GM21381 (cell line): ENCODE data around the gene LRP2.
A peak's percentile ranks its signal among the peaks of the same experiment; 100 is the strongest.
"Not testable (repeated sequence)": the region's sequence is repeated elsewhere in the genome, so short reads cannot be mapped to it uniquely, and the experiment has no call there.

ENCODE experiments used
- ATAC-seq: cut with Tn5 transposase; IDR thresholded peaks from one replicate; pipeline ENCODE4 v1.9.1; 2021; ENCODE audit warnings: mild to moderate bottlenecking, moderate library complexity; ENCODE audit not compliant: unreplicated experiment

Gene LRP2

DNA sequence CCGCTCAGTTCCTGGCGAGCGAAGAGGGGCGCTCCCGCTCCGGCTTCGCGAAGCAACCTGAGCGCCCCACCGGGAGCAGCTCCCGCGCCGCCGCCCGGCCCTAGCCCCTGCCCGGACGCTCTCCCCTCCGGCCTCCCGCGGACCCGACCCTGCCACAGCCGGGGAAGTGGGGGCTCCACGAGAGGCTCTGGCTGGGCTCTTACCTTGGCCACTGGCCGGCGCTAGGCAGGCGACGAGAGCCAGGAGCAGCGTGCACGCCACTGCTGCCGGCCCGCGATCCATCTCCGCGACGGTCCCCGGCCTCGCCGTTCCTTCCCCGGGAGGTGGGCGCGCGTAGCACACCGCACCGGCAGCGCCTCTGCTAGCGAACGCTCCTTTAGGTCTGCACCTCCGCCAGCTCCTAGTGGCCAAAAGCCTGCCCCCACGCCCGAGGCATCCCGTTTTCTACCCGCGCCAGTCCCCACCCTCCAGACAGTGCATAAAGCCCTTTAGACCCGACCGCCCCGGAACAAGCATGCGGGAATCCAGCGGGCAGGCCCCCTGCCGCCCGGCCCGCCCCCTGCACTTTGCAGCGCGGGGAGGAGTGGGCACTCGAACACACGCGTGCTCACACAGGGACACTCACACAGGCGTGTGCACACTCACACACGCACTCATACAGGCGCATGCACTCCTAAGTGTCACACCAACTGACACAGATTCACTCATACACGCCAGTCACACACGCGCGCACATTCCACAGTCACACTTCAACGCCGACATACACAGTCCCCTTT is at the start of gene LRP2:
TSS of gene LRP2 (minus strand) at position 417 of the 776 bp plus-strand sequence. CDS start at position 282, 135 bp downstream.
- no peak for ATAC-seq

DNA sequence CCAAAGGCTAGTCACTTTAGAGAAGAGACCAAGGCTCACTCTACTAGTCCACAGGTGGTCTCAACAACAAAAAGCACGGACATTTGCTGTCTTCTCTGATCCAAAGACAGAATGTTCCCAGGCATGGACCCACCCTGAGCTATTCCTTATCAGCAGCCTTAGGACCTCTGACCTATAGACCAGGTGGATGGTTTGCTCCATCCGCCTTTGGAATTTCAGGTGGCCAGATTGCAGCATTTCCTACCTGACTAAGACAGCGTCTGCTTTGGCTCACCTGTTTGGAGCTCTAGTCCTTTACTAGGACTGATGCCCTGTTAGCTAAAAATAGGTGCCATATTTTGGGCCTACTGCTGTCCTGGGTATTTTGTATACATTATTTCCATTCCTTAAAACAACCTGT is 44.6 kb upstream of the LRP2 start:
- ATAC-seq, result no peak

DNA sequence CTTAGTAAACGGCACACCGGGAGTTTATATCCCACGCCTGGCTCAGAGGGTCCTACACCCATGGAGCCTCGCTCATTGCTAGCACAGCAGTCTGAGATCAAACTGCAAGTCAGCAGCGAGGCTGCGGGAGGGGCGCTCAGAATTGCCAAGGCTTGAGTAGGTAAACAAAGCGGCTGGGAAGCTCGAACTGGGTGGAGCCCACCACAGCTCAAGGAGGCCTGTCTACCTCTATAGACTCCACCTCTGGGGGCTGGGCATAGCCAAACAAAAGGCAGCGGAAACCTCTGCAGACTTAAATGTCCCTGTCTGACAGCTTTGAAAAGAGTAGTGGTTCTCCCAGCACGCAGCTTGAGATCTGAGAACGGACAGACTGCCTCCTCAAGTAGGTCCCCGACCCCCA is 37.2 kb upstream of the LRP2 start:
- ATAC-seq, result not testable (repeated sequence)

DNA sequence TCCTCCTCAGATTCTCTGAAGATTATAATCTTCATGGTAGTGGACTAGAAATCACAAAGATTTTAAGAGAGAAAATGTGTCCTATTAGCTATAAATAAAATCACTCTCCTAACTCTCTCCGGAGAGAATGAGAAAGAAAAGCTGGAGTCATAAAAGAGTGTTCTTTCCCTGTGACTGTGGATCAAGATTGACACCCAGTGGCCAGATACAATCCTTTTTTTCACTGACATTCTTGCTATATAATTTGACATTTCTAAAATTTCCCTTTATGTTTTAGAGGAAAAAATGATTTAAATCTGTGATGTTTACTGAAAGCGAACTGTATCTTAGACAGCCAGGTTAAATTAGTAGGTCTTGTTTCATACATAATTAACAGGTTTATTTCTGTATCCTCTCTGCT is 35.4 kb upstream of the LRP2 start:
- no peak for ATAC-seq

DNA sequence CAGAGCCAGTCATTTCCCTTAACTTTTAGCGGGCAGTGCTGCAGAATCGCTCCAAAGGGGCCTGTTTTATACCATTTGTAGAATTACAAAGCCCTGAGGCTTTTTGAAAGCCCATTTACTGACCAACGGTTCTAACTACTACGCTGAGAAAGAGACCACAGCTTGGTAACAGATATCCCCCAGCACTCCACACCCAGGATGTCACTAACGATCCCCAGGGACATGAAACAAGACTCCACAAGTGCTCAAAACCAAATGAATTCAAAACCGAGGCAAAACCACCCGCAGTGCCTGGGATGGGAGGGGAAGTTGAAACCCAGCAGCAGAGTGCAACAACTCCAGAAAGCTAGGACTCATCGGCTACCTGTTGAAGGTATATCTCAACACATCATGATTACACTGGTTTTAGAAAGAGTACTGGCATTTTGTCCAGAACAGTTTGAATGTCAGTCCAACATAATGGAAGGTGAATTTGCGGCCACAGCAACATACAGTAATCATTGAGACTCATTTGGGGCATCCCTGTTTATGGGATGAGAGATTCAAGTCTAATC is 33.6 kb upstream of the LRP2 start:
- ATAC-seq, result no peak

DNA sequence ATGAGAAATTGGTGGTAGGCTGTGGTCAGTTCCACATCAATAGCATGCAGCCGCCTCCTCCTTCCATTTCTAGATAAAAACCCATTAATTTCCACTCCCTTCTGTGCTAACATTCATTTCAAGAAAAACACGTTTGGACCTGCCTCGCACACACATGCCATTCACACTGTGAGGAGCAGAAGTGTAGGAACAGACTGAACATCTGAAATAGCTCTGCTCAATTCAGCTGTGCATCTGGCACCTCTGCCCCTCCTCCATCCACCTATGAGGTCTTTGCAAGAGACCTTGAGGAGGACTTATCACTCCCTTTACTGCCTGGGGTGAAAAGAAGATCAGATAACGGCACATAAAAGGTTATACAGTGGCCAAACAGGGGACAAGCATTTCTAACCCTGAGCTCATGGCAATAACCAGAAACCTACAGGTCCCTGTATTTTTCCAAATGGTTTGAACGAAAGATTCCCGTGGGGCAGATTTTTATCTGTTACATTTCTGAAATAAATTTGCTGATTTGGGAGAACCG is 30.8 kb upstream of the LRP2 start:
- ATAC-seq, result no peak

DNA sequence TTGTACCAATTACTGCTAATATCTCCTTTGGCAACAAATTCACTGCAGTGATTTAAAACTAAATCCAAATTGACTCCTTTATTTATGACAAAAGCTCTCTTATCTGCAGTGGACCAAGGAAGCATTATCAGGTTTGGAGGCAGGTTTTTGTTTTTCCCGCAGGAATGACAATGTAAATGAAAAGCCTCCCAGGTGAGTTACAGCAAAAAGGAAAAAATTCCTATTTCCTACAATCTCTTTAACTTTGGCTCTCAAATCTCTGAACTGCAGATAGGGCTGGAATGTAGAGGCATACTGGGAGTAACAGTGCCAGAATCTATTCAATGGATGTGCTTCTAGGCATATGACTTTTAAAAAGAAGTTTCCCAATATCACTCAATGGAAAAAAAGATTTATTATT is 28.9 kb upstream of the LRP2 start:
- ATAC-seq, result no peak

DNA sequence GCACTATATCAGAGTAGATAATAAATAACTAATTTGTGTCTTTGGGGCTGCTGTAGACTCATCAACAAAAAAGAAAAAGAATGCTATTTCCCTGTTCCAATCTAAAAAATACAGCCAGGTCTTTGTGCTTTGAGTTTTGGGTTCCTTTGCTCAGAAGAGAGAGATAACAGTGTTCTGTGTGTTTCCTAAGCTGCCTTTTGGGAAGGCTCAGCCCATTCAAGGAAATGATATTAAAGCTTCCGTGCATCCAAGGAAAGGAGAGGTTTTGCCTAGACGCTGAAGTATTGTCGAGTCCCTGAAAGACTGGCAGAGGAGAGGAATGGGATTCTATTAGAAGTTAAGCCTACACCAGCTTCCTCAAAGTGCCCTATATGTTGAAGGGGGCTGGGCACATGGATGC is 25.8 kb upstream of the LRP2 start:
- ATAC-seq, result no peak

DNA sequence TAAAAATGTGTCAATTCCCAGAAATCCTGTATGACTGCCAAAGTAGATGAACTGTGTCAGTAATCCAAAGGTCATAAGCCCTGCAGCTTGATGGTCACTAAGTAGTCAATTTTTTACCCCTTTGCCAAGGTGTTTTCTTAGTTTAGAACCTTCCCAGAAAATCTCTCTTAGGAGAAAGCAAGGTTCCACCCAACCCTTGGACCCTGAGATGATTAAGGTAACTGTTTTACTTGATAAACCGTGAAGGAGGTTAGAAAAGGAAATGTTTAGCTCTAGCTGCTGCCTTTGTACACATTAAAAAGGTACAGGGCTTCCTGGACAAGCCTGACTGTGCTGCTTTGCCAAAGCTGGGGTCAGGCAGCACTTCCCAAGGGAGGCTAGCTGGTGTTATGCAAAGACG is 24.4 kb upstream of the LRP2 start:
- ATAC-seq, result no peak

DNA sequence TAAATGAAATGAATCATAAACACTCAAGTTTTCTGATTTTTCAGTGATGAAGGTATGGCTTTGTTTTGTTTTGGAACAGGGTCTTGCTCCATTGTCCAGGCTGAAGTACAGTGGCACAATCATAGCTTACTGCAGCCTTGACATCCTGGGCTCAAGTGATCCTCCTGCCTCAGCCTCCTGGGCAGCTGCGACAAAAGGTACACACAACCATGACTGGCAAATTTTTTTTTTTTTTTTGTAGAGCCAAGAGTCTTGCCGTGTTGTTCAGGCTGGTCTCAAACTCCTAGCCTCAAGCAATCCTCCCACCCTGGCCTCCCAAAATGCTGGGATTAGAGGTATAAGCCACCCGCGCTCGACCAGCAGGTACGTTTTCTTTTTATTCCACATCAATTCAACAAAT is 22.5 kb upstream of the LRP2 start:
- no peak for ATAC-seq

DNA sequence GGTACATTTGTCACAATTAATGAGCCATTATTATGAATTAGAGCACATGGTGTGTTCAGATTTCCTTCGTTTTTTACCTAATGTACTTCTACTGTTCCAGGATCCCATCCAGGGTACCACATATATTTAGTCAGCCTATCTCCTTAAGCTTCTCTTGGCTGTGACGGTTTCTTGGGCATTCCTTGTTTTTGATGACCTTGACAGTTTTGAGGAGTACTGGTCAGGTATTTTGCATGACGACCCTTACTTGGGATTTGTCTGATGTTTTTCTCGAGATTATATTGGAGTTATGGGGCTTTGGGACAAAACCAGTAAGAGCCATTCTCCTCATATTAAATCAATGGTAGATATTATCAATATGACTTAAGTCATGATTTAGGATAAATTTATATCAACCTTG is 10.2 kb upstream of the LRP2 start:
- no peak for ATAC-seq

DNA sequence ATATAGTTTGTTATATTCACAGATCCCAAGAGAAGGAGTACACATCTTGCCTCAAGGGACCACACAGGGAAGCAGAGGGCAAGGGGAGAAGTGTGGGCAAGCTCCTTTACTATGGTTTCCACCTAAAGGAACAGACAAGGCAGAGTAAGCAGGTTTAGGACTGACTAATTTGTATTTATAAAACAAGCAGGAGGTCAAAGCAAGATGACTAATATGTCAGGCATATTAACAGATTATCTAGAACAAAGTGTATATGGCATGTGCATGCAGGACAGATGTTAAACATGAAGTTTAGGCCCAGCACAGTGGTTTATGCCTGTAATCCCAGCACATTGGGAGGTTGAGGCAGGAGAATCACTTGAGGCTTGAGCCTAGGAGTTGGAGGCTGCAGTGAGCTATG is 3.7 kb upstream of the LRP2 start:
- ATAC-seq, result no peak

DNA sequence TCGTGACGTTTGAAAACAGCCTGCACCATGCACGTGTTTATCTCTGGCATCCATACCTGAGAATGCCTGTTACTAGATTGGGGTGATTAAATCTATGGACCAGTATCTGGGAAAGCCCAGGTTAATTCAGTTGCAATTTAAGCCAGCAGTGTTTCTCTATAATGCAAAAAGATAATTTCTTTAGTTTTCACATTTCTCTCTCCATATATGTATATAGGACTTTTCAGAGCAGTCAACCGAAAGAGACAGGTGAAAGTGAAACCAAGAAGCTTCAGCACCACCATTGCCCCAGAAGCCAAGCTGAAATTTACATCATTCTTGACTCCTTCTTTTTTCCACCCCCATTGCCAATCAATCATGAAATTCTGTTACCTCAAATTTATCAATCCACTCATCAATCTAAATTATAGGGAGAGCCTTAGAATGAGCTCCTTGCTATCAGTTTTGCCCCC is 2.7 kb upstream of the LRP2 start:
- peak; percentile 67 for ATAC-seq

DNA sequence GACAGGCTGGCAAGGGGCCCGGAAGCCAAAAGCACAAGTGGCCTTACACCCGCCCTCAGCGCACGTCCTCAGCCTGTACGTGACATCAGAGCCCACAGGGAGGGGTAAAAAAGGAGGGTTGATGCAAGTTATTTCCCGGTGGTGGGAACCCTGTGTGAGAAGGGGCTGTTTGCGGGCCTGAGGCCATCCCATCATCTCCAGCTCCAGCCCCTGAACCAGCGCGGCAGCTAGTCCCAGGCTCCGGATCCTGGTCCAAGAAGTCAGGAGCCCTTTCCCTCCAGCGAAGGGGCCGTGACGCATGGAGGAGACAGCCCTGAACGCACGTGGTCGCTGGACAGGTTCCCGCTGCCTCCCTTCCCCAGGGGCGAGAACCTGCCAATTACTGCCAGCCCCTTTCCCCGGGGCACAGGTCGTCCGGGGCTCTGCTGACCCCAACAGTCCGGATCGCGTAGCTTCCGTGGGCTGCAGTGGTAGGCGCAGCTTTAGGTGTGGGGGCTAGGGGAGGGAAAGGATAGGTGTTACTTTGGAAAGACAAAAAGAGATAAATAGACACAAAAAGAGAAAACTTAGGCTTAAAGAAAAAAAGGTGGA is 1.3 kb upstream of the LRP2 start:
- ATAC-seq, result no peak

DNA sequence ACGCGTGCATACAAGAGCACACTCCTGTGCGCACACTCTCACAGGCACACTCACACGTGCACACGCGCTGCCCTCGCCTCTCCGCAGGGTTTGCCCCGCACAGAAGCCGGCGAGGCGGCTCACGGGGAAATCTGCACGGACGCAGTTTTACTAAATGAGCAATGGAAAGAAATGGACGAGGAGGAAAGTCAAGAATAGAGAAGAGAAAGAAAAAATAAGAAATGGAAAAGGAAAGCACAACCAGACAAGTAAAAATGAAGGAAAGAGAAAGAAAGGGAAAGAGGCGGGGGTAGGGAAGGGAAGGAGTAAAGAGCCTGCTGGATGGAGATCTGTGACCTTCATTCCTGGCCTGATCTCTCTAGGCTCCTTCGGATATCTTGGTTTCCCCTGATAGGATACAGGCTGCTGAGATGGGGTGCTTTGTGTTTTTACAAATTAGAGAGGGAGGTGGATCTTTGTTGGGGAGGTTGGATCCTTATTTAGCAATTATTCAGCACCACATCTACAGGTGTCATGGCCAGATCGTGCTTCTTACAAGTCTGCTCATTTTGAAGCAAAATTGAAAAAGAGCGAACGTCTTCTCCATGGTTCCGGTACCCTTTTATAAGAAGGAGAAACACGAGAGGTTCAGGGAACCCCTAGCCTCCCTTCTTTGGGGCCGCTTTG is 693 bp upstream of the LRP2 start:
- no peak for ATAC-seq

DNA sequence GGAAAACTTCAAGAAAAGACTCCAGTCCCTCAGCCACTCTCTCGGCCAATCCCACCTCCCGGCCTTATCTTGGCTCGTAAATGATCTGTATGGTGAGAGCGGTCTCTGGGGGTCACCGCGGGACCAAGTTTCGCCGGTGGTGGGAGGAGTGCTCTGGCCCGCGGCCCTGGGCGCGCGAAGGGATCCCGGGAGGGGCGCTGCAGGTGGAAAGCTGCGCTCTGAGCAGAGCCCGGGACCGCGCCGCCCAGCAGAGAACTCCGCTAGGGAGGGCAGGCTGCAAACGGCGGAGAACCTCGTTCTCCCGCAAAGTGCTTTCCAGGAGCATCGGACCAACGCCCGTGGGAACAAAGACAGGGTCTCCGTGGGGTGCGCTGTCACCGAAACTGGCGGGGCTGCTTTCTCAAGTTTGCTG is 622 bp downstream of the LRP2 start:
- ATAC-seq, result no peak

DNA sequence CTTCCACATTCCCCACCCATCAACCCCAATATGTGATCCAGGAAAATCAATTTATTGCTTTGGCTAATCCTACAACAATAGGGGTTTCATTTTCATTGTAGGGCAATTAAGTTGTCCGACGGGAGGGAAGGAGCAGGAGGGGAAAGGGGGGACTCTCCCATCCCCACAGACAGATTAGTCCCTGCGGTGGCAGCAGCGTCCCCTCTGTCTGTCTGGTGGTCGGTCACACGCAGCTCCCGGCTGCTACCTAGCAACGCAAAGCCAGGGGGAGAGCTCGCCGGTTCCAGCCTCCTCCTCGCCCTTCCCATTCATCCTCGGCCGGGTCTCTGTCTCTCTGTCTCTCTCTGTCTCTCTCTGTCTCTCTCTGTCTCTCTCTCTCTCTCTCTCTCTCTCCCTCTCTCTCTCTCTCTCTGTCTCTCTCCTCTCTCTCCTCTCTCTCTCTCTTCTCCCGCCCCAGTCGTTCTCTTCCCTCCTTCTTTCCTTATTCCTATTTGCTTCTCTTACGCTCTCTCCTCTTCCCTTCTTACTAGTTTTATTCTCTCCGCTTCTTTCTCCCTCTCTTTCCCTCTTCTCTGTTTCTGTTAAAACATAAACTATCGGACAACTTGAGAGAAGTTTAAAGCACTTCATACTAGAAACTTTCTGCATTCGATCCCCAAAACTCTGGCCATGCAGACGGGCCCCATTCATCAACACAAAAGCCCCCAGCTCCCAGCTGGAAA is 1.2 kb downstream of the LRP2 start:
- ATAC-seq, result no peak

DNA sequence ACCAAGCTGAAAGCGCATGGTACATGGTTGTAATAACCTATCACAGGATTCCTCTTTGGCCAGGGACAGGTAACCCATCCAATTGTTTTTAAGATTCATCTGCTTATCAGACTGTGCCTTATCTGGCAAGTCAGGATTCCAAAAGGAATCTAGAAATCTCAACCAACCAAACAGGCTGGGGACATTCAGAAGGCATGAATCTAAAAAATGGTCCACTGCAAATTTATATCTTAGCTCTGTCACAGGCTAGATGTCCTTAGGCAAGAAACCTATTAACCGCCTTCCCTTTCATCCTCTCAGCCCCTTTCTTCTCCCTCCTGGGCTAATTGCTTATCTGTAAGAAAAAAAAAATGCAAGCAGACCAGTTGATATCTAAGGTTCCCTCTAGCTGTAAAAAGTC is 4.3 kb downstream of the LRP2 start:
- ATAC-seq, result no peak

DNA sequence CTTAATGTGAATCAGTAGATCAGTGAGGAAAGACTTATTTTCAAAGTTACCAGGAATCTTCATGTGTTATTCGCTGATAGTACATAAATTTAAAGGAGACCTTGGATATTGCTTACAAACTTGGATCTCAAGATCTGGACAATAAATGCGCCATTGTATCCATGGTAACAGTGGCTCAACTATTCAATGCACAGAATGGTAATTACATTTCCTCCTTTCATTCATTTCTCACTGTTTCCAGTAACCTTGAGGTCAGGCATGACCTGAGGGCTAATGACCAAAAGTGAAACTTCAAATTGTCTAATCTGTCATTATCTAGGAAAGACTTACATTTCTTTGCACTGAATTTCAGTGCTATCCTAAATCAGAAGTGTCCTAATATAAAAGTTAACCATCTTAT is 8.1 kb downstream of the LRP2 start:
- no peak for ATAC-seq

DNA sequence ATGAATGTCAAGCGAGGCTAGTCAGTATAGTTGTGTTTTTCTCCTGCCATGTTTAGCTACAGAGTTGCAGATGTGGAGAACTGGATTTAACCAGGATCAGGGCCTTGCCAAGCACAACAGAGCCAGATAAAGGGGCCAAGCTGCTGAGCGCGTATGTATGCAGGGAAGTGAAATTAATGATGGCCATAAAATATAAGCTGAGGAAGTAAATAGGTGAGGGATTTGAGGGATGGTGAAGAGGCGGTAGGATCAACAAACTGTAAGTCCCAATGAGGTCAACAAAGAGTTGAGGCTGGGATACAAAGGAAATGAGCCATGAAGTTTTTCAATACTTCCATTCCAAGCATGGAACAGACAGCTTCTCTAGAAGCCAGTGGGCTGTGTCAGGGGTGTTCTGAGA is 10.6 kb downstream of the LRP2 start:
- no peak for ATAC-seq

DNA sequence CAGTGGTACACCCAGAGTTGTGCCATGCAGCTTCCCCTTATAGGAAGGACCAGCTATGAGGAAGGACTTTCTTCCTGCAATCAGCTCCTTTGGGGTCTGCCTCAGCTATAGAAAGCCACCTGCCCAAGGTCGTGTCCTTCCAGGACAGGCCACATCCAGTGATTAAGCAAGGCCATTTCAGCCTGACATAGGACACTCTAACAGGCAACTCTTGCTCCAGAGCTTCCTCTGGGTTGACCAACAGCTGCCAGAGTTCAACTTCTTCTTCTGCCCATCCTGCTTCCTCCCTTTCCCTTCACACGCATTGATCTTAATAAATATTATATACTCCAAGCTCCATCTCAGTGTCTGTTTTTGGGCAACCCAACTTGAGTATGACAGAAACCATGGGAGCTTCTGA is 12.8 kb downstream of the LRP2 start:
- no peak for ATAC-seq
